ENCODE data around the gene CEP104.
A peak's percentile ranks its signal among the peaks of the same experiment; 100 is the strongest.

Gene CEP104

GRCh38 chr1:3777647-3778589 lies 79.1 kb downstream of the CEP104 start:
- no peak for DNase-seq

- DNase-seq: no peak
These were observed 79.9 kb downstream of the CEP104 start for GRCh38 chr1:3777078-3777547.

GRCh38 chr1:3776231-3776961 lies 80.6 kb downstream of the CEP104 start:
- DNase-seq: no peak

GRCh38 chr1:3775490-3776230 lies 81.4 kb downstream of the CEP104 start:
- DNase-seq: peak; percentile 74

GRCh38 chr1:3774946-3775489 lies 82.0 kb downstream of the CEP104 start:
- peak; percentile 58 for DNase-seq

- DNase-seq: no peak
These were observed 82.6 kb downstream of the CEP104 start for GRCh38 chr1:3774276-3774945.

GRCh38 chr1:3773572-3774275 lies 83.3 kb downstream of the CEP104 start:
- DNase-seq: no peak

GRCh38 chr1:3772715-3773571 lies 84.1 kb downstream of the CEP104 start, which contains the start of gene SMIM1:
Gene SMIM1 (plus strand): TSS chr1:3772749. CDS start chr1:3775374, 2,625 bp downstream.
- DNase-seq: peak; percentile 70

- DNase-seq: peak; percentile 84
These were observed 84.8 kb downstream of the CEP104 start for GRCh38 chr1:3772027-3772714.

- DNase-seq: no peak
These were observed 85.6 kb downstream of the CEP104 start for GRCh38 chr1:3771108-3772026.

- no peak for DNase-seq
These were observed 86.8 kb downstream of the CEP104 start for GRCh38 chr1:3770047-3770765.

- no peak for DNase-seq
These were observed 88.1 kb downstream of the CEP104 start for GRCh38 chr1:3768811-3769390.

GRCh38 chr1:3767328-3767925 lies 89.6 kb downstream of the CEP104 start:
- no peak for DNase-seq

- peak; percentile 50 for DNase-seq
These were observed 93.5 kb downstream of the CEP104 start for GRCh38 chr1:3763351-3764125.

GRCh38 chr1:3762873-3763228 lies 94.2 kb downstream of the CEP104 start:
- no peak for DNase-seq
